HCT116 (cell line): ENCODE data around the gene GCDH. TPM values are rescaled to one million over a fixed set of nuclear protein-coding genes. Genes with fewer than 3 reads are reported as not detected.

ENCODE experiments used
- ATAC-seq: fragments of 200-7000 bp; cut with Tn5 transposase; 2 replicates; pipeline ENCODE4 v1.9.1; 2020; ENCODE audit warnings: mild to moderate bottlenecking, moderate library complexity
- BruUV-seq: library from RNA; stranded (reverse); fragments of 400-500 nt; replicated peaks from 2 replicates; lab custom pipeline; 2021; lab: Mats Ljungman, UMichigan
- CTCF ChIA-PET: fragments of 300-600 bp; sonication (Branson Sonifier 250); formaldehyde crosslinking; loops from one replicate; lab custom pipeline; 2021; ENCODE audit warnings: antibody characterized with exemption; lab: Charles Lee
- POLR2A ChIA-PET: fragments of 300-600, 350-600 bp; sonication (Branson Sonifier 250); formaldehyde crosslinking; loops from one replicate; lab custom pipeline; 2021; ENCODE audit warnings: antibody characterized with exemption; lab: Charles Lee
- RAD21 ChIA-PET, 2 experiments: fragments of 300-600 bp; sonication (Branson Sonifier 250); formaldehyde crosslinking; loops; one replicate each; lab custom pipeline; 2023; ENCODE audit warnings: low total read pairs in 2 of 2; ENCODE audit not compliant: uncharacterized antibody in 2 of 2, unreplicated experiment in 2 of 2, low non-redundant PET in 1 of 2; lab: Charles Lee
- DNase-seq: peaks from one replicate; pipeline ENCODE4 v3.0.0-alpha.2; 2010; ENCODE audit warnings: low read depth, low spot score
- H2AFZ ChIP-seq: fragments of 200-600 bp; shearing (Covaris generic), sonication (generic); 2 replicates; pipeline ENCODE4 v1.6.1; 2017; ENCODE audit warnings: low read depth, mixed run types, mixed read lengths, antibody characterized with exemption, low read length; ENCODE audit not compliant: poor library complexity, severe bottlenecking
- H3K27ac ChIP-seq: 2 replicates; pipeline ENCODE4 v1.5.1; 2012; ENCODE audit warnings: low read depth, low read length
- H3K27me3 ChIP-seq: fragments of 200-600 bp; sonication (generic); 2 replicates; pipeline ENCODE4 v1.6.1; 2016; ENCODE audit warnings: mixed run types, low read length, mixed read lengths; ENCODE audit not compliant: insufficient read depth
- H3K36me3 ChIP-seq, 2 experiments: fragments of 200-500 bp in 1 of 2; fragments of 200-600 bp in 1 of 2; sonication (Bioruptor generic) in 1 of 2; sonication (generic) in 1 of 2; 2 replicates each; pipeline versions ENCODE4 v1.5.1 to v1.6.1; 2014 to 2016; ENCODE audit warnings: low read length in 2 of 2, inconsistent platforms in 1 of 2, mixed read lengths in 1 of 2, mixed run types in 1 of 2; ENCODE audit not compliant: insufficient read depth in 2 of 2, control insufficient read depth in 1 of 2
- H3K4me1 ChIP-seq, 2 experiments: fragments of 200-600 bp in 1 of 2; sonication (generic) in 1 of 2; 2 replicates each; pipeline versions ENCODE4 v1.5.1 to v1.6.1; 2012 to 2017; ENCODE audit warnings: low read length in 2 of 2, inconsistent platforms in 1 of 2, mild to moderate bottlenecking in 1 of 2, mixed read lengths in 1 of 2, mixed run types in 1 of 2, moderate library complexity in 1 of 2; ENCODE audit not compliant: insufficient read depth in 2 of 2, control insufficient read depth in 1 of 2
- H3K4me2 ChIP-seq: fragments of 200-600 bp; sonication (generic); 2 replicates; pipeline ENCODE4 v1.6.1; 2017; ENCODE audit warnings: mixed run types, low read length, mixed read lengths
- H3K4me3 ChIP-seq, 2 experiments: fragments of 200-600 bp in 1 of 2; sonication (generic) in 1 of 2; replicated peaks in 1 of 2; 2 replicates each; pipeline ENCODE4 v1.5.1; 2011 to 2016; ENCODE audit warnings: low read length in 2 of 2, control low read depth in 1 of 2, low read depth in 1 of 2, mild to moderate bottlenecking in 1 of 2, mixed read lengths in 1 of 2, mixed run types in 1 of 2
- H3K79me2 ChIP-seq: fragments of 200-600 bp; sonication (generic); 2 replicates; pipeline ENCODE4 v1.6.1; 2017; ENCODE audit warnings: mild to moderate bottlenecking, mixed run types, low read length, moderate library complexity, mixed read lengths; ENCODE audit not compliant: insufficient read depth
- H3K9ac ChIP-seq: fragments of 200-600 bp; sonication (generic); 2 replicates; pipeline ENCODE4 v1.6.1; 2016; ENCODE audit warnings: low read length, mixed read lengths
- H3K9me2 ChIP-seq: fragments of 200-600 bp; sonication (generic), shearing (Covaris generic); 2 replicates; pipeline ENCODE4 v1.6.1; 2017; ENCODE audit warnings: mixed run types, mild to moderate bottlenecking, moderate library complexity; ENCODE audit not compliant: insufficient read depth
- H3K9me3 ChIP-seq, 2 experiments: fragments of 200-500 bp in 1 of 2; fragments of 200-600 bp in 1 of 2; sonication (Bioruptor generic) in 1 of 2; sonication (generic) in 1 of 2; 2 replicates each; pipeline ENCODE4 v1.6.1; 2014 to 2017; ENCODE audit warnings: low read length in 2 of 2, mixed read lengths in 2 of 2, inconsistent platforms in 1 of 2, low read depth in 1 of 2, mild to moderate bottlenecking in 1 of 2, mixed run types in 1 of 2, moderate library complexity in 1 of 2; ENCODE audit not compliant: control insufficient read depth in 1 of 2, insufficient read depth in 1 of 2
- H4K20me1 ChIP-seq: fragments of 200-600 bp; sonication (generic), shearing (Covaris generic); 2 replicates; pipeline ENCODE4 v1.6.1; 2017; ENCODE audit warnings: mixed run types, mild to moderate bottlenecking, moderate library complexity; ENCODE audit not compliant: insufficient read depth
- ELF1 ChIP-seq: IDR thresholded peaks from 2 replicates; pipeline ENCODE4 v1.6.1; 2012; ENCODE audit warnings: low read depth, borderline replicate concordance
- REST ChIP-seq: IDR thresholded peaks from 2 replicates; pipeline ENCODE4 v1.6.1; 2012; ENCODE audit warnings: low read depth
- intact Hi-C: fragments of 100-400 bp; cut with micrococcal nuclease; formaldehyde crosslinking; loops from 2 replicates; pipeline ENCODE4 v1.10.0; 2022
- total RNA-seq: library from RNA; stranded (reverse); gene quantifications from one replicate; pipeline ENCODE4 v1.2.1, GENCODE V29; 2021; ENCODE audit not compliant: unreplicated experiment

Gene GCDH
- total RNA-seq, 1 experiment from 2014 or later = 23.2 TPM

DNA sequence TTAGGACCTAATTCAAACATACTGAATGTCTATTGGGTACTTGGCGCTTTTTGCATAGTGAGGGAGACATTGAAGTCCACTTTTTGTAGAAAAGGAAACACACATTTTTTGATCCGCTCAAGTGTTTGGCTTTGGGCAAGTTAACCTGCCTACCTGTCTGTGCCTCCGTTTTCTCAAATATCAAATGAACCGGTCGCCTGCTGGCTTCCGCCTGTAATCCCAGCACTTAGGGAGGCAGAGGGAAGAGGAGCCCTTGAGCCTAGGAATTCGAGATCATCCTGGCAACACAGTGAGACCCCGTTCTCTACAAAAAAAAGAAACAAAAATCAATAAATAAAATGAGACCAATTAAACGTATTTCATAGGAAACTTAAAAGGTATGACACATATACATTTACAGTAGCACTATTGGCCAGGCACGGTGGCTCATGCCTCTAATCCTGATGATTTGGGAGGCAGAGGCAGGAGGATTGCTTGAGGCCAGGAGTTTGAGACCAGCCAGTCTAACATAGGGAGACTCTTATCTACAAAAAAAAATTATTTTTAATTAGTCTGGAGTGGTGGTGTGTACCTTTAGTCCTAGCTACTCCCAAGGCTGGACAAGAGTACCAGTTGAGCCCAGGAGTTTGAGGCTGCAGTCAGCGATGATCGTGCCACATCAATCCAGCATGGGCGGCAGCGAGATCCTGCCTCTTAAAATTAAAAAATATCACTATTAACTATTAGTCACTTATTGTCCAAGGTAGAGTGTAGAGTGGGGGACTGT, 56.0 kb downstream of the GCDH start:
- Histone ChIP-seq H3K27ac (peak overlapping the region; percentile 76), H2AFZ (no peak overlapping the region)
- no peak for TF ChIP-seq ELF1
- no peak for TF ChIP-seq REST
- TF ChIP-seq, all 23 proteins: peak for 0
- no peaks in the 10 kb centered on the region for H3K9me3 ChIP-seq
- H3K27me3 ChIP-seq = no peaks in the 10 kb centered on the region
- ChIA-PET POLR2A (interaction anchor here (1.0 to 1.2 kb wide), 2 partner anchors 9 kb away, joined by 4 to 8 read pairs; no protein-coding TSS in a partner anchor), RAD21 (no interaction called here), CTCF (interaction anchor here (0.6 to 2.0 kb wide), 2 partner anchors 18 to 1451 kb away, joined by 3 to 6 read pairs; no protein-coding TSS in a partner anchor)
- no peaks in the 10 kb centered on the region for H4K20me1 ChIP-seq
- DNase-seq (no peak), ATAC-seq (no peak)
- H3K4me2 ChIP-seq = peak overlapping the region; percentile 91
- H3K4me1 ChIP-seq = peaks cover 3 to 21% of the 10 kb centered on the region in 2 experiments; a peak in 3 of 4 replicates
- H3K9me2 ChIP-seq = no peaks in the 10 kb centered on the region
- intact Hi-C loops = no loop called here
- H3K4me3 ChIP-seq = peak overlapping the region; percentile 80 to 98
- BruUV-seq = TSS peak; percentile 57
- peaks cover 38 to 44% of the 10 kb centered on the region in 2 experiments for H3K36me3 ChIP-seq
- peaks cover 62% of the 10 kb centered on the region for H3K79me2 ChIP-seq
- H3K9ac ChIP-seq = peak overlapping the region; percentile 93
